Neutrophil (primary cell): ENCODE measurements around the gene ENO1.

Experiments used
- H3K27ac ChIP-seq: fragments of 200-600 bp; sonication (generic); 2 replicates; pipeline ENCODE4 v1.5.1; 2016; ENCODE audit warnings: mild to moderate bottlenecking, moderate library complexity
- H3K27me3 ChIP-seq: fragments of 200-600 bp; sonication (generic); 2 replicates; pipeline ENCODE4 v1.6.0; 2016; ENCODE audit warnings: mild to moderate bottlenecking
- H3K36me3 ChIP-seq: fragments of 200-600 bp; sonication (generic); 2 replicates; pipeline ENCODE4 v1.5.1; 2017
- H3K4me1 ChIP-seq, 2 experiments: fragments of 200-600 bp in 1 of 2; sonication (generic) in 1 of 2; 1 replicate in 1 of 2; 2 replicates in 1 of 2; pipeline versions ENCODE4 v1.5.1 to v1.6.1; 2013 to 2016; ENCODE audit warnings: low read depth in 1 of 2, low read length in 1 of 2, mild to moderate bottlenecking in 1 of 2, moderate library complexity in 1 of 2; ENCODE audit not compliant: control insufficient read depth in 1 of 2, insufficient read depth in 1 of 2
- H3K4me3 ChIP-seq, 2 experiments: fragments of 200-600 bp in 1 of 2; sonication (generic) in 1 of 2; 1 replicate in 1 of 2; 2 replicates in 1 of 2; pipeline ENCODE4 v1.5.1; 2013 to 2016; ENCODE audit warnings: low read depth in 1 of 2, low read length in 1 of 2, mild to moderate bottlenecking in 1 of 2, moderate library complexity in 1 of 2
- H3K9me3 ChIP-seq: fragments of 200-600 bp; sonication (generic); 2 replicates; pipeline ENCODE4 v1.5.1; 2016
- TF ChIP-seq, protein P1 (sequence below): fragments of 200-600 bp; sonication (generic); IDR thresholded peaks from 2 replicates; pipeline ENCODE4 v1.5.1; 2016; ENCODE audit warnings: antibody characterized with exemption

ENO1 gene

GRCh38 chr1:8813991-8814390, 64.5 kb downstream of the ENO1 start:
- Histone ChIP-seq H3K27me3 (no peaks in the 10 kb centered on the region), H3K4me1 (peaks cover 14 to 24% of the 10 kb centered on the region in 2 experiments), H3K36me3 (no peaks in the 10 kb centered on the region), H3K4me3 (no peak overlapping the region), H3K27ac (no peak overlapping the region), H3K9me3 (no peaks in the 10 kb centered on the region)
- TF ChIP-seq, protein P1, sequence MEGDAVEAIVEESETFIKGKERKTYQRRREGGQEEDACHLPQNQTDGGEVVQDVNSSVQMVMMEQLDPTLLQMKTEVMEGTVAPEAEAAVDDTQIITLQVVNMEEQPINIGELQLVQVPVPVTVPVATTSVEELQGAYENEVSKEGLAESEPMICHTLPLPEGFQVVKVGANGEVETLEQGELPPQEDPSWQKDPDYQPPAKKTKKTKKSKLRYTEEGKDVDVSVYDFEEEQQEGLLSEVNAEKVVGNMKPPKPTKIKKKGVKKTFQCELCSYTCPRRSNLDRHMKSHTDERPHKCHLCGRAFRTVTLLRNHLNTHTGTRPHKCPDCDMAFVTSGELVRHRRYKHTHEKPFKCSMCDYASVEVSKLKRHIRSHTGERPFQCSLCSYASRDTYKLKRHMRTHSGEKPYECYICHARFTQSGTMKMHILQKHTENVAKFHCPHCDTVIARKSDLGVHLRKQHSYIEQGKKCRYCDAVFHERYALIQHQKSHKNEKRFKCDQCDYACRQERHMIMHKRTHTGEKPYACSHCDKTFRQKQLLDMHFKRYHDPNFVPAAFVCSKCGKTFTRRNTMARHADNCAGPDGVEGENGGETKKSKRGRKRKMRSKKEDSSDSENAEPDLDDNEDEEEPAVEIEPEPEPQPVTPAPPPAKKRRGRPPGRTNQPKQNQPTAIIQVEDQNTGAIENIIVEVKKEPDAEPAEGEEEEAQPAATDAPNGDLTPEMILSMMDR: no peak

GRCh38 chr1:8813016-8813763, 65.3 kb downstream of the ENO1 start:
- Histone ChIP-seq H3K9me3 (no peaks in the 10 kb centered on the region), H3K4me3 (no peak overlapping the region), H3K36me3 (no peaks in the 10 kb centered on the region), H3K27ac (no peak overlapping the region), H3K4me1 (peaks cover 11 to 19% of the 10 kb centered on the region in 2 experiments), H3K27me3 (no peaks in the 10 kb centered on the region)
- TF ChIP-seq, protein P1: no peak

DNA sequence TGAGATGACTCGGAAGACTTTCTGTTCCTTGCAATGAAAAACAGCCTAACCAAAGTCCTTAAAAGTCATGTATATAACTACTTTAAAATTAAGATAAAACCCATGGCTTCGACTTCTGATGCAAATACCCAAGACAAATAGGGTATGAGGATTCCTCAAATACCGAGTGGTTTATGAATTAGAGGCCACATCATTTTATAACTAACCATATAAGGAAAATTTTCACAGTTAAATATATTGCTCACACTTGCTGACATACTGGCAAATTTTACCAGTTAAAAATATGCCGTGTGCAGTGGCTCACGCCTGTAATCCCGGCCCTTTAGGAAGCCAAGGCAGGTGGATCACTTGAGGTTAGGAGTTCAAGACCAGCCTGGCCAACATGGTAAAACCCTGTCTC, 66.4 kb downstream of the ENO1 start:
- Histone ChIP-seq H3K4me1 (peaks cover 8 to 15% of the 10 kb centered on the region in 2 experiments), H3K27me3 (no peaks in the 10 kb centered on the region)

More for the DNA sequence above, 66.4 kb downstream of the ENO1 start:
- TF ChIP-seq, protein P1: no peak
- no peaks in the 10 kb centered on the region for H3K36me3 ChIP-seq
- H3K27ac ChIP-seq: no peak overlapping the region
- no peak overlapping the region for H3K4me3 ChIP-seq
- no peaks in the 10 kb centered on the region for H3K9me3 ChIP-seq
